WTC11 (cell line): ENCODE data around the gene NRXN3. TPM values are rescaled to one million over a fixed set of nuclear protein-coding genes. Genes with fewer than 3 reads are reported as not detected.
A peak's percentile ranks its signal among the peaks of the same experiment; 100 is the strongest.

ENCODE experiments used
- ATAC-seq: fragments of 200-7000 bp; cut with Tn5 transposase; 2 replicates; pipeline ENCODE4 v1.10.0; 2021; ENCODE audit warnings: mild to moderate bottlenecking, moderate library complexity
- CTCF ChIA-PET: fragments of 300-600 bp; sonication (Branson Sonifier 250); formaldehyde crosslinking; loops from one replicate; lab custom pipeline; 2021; ENCODE audit warnings: antibody characterized with exemption; lab: Charles Lee
- POLR2A ChIA-PET: fragments of 350-600 bp; sonication (Branson Sonifier 250); formaldehyde crosslinking; loops from one replicate; lab custom pipeline; 2021; ENCODE audit warnings: antibody characterized with exemption; lab: Charles Lee
- DNase-seq: peaks from one replicate; pipeline ENCODE4 v3.0.0; 2021; ENCODE audit warnings: low spot score
- H3K27ac Mint-ChIP-seq: 2 replicates; pipeline ENCODE4 v1.8.0; 2021; ENCODE audit warnings: mixed read lengths
- H3K27me3 Mint-ChIP-seq: 2 replicates; pipeline ENCODE4 v1.8.0; 2021; ENCODE audit warnings: low read depth, mild to moderate bottlenecking, moderate library complexity, mixed read lengths
- H3K36me3 Mint-ChIP-seq: 2 replicates; pipeline ENCODE4 v1.8.0; 2021; ENCODE audit warnings: mixed read lengths
- H3K4me1 Mint-ChIP-seq: 2 replicates; pipeline ENCODE4 v1.8.0; 2022; ENCODE audit warnings: mixed read lengths
- H3K4me3 Mint-ChIP-seq: 2 replicates; pipeline ENCODE4 v1.8.0; 2021; ENCODE audit warnings: mild to moderate bottlenecking, moderate library complexity, mixed read lengths
- H3K9me3 Mint-ChIP-seq: 2 replicates; pipeline ENCODE4 v1.8.0; 2021; ENCODE audit warnings: mixed read lengths
- CREB1 ChIP-seq: sonication (generic); formaldehyde crosslinking; IDR thresholded peaks from 2 replicates; pipeline ENCODE4 v1.8.0; 2023; ENCODE audit warnings: mild to moderate bottlenecking, missing genetic modification reagents
- CREM ChIP-seq: sonication (generic); formaldehyde crosslinking; IDR thresholded peaks from 2 replicates; pipeline ENCODE4 v1.8.1; 2022; ENCODE audit warnings: mild to moderate bottlenecking, missing genetic modification reagents, moderate library complexity
- E2F1 ChIP-seq: sonication (generic); formaldehyde crosslinking; IDR thresholded peaks from 2 replicates; pipeline ENCODE4 v1.8.0; 2022; ENCODE audit warnings: mild to moderate bottlenecking, missing genetic modification reagents
- E2F4 ChIP-seq: sonication (generic); formaldehyde crosslinking; IDR thresholded peaks from 2 replicates; pipeline ENCODE4 v1.8.1; 2022; ENCODE audit warnings: low read depth, mild to moderate bottlenecking, moderate library complexity, missing genetic modification reagents, borderline replicate concordance
- E2F5 ChIP-seq: sonication (generic); formaldehyde crosslinking; IDR thresholded peaks from 2 replicates; pipeline ENCODE4 v1.8.1; 2022; ENCODE audit warnings: mild to moderate bottlenecking, moderate library complexity, missing genetic modification reagents
- EMX1 ChIP-seq: fragments of 250-450 bp; sonication (Bioruptor Pico); IDR thresholded peaks from 2 replicates; pipeline ENCODE4 v1.8.0; 2021; ENCODE audit warnings: mild to moderate bottlenecking
- ETV6 ChIP-seq: sonication (generic); formaldehyde crosslinking; IDR thresholded peaks from 2 replicates; pipeline ENCODE4 v1.8.1; 2022; ENCODE audit warnings: mild to moderate bottlenecking, missing genetic modification reagents
- FOXJ3 ChIP-seq: sonication (generic); formaldehyde crosslinking; IDR thresholded peaks from 2 replicates; pipeline ENCODE4 v1.9.0; 2021; ENCODE audit warnings: missing genetic modification reagents, mild to moderate bottlenecking, borderline replicate concordance
- FOXP1 ChIP-seq: sonication (generic); formaldehyde crosslinking; IDR thresholded peaks from 2 replicates; pipeline ENCODE4 v1.8.0; 2022; ENCODE audit warnings: missing genetic modification reagents, mild to moderate bottlenecking, moderate library complexity, borderline replicate concordance
- GRHL2 ChIP-seq: fragments of 250-450 bp; sonication (Bioruptor Pico); IDR thresholded peaks from 2 replicates; pipeline ENCODE4 v1.8.0; 2022; ENCODE audit warnings: mild to moderate bottlenecking, moderate library complexity; ENCODE audit not compliant: insufficient replicate concordance, severe bottlenecking
- IRF1 ChIP-seq: sonication (generic); formaldehyde crosslinking; IDR thresholded peaks from 2 replicates; pipeline ENCODE4 v1.8.0; 2023; ENCODE audit warnings: missing genetic modification reagents
- JUN ChIP-seq: sonication (generic); formaldehyde crosslinking; IDR thresholded peaks from 2 replicates; pipeline ENCODE4 v1.8.0; 2023; ENCODE audit warnings: mild to moderate bottlenecking, missing genetic modification reagents
- MYBL2 ChIP-seq: sonication (generic); formaldehyde crosslinking; IDR thresholded peaks from 2 replicates; pipeline ENCODE4 v1.8.1; 2023; ENCODE audit warnings: mild to moderate bottlenecking, moderate library complexity, missing genetic modification reagents
- NFYB ChIP-seq: sonication (generic); formaldehyde crosslinking; conservative IDR thresholded peaks from 2 replicates; pipeline ENCODE4 v1.8.0; 2022; ENCODE audit warnings: low read depth, missing genetic modification reagents
- SOX15 ChIP-seq: fragments of 250-450 bp; sonication (Bioruptor Pico); IDR thresholded peaks from 2 replicates; pipeline ENCODE4 v1.9.0; 2021; ENCODE audit warnings: mild to moderate bottlenecking
- STAT6 ChIP-seq: sonication (generic); formaldehyde crosslinking; conservative IDR thresholded peaks from 2 replicates; pipeline ENCODE4 v1.8.1; 2023; ENCODE audit warnings: mild to moderate bottlenecking, low read depth, missing genetic modification reagents, moderate library complexity
- ZNF138 ChIP-seq: sonication (generic); formaldehyde crosslinking; conservative IDR thresholded peaks from 2 replicates; pipeline ENCODE4 v1.8.1; 2022; ENCODE audit warnings: mild to moderate bottlenecking, moderate library complexity, missing genetic modification reagents
- ZNF281 ChIP-seq: sonication (generic); formaldehyde crosslinking; IDR thresholded peaks from 2 replicates; pipeline ENCODE4 v1.8.0; 2023; ENCODE audit warnings: mild to moderate bottlenecking, missing genetic modification reagents
- ZNF396 ChIP-seq: fragments of 250-450 bp; sonication (Bioruptor Pico); IDR thresholded peaks from 2 replicates; pipeline ENCODE4 v1.8.0; 2021; ENCODE audit warnings: mild to moderate bottlenecking, moderate library complexity, borderline replicate concordance
- ZNF423 ChIP-seq: fragments of 250-450 bp; sonication (Bioruptor Pico); IDR thresholded peaks from 2 replicates; pipeline ENCODE4 v2.1.2; 2022; ENCODE audit warnings: mild to moderate bottlenecking, moderate library complexity
- ZNF532 ChIP-seq: fragments of 250-450 bp; sonication (Bioruptor Pico); IDR thresholded peaks from 2 replicates; pipeline ENCODE4 v1.9.0; 2021; ENCODE audit warnings: mild to moderate bottlenecking, borderline replicate concordance
- ZNF671 ChIP-seq: fragments of 250-450 bp; sonication (Bioruptor Pico); IDR thresholded peaks from 2 replicates; pipeline ENCODE4 v1.8.0; 2021; ENCODE audit warnings: mild to moderate bottlenecking
- total RNA-seq: library from RNA; stranded (reverse); gene quantifications from 3 replicates; pipeline ENCODE4 v1.2.3, GENCODE V29; 2021

Gene NRXN3
- total RNA-seq, 1 experiment from 2014 or later, result 3.0 TPM

- Mint-ChIP-seq H3K9me3 (no peaks in the 10 kb centered on the region), H3K4me1 (peaks cover 3% of the 10 kb centered on the region; the same call in 1 of the 2 replicates), H3K27me3 (peaks cover 5% of the 10 kb centered on the region; the same call in 1 of the 2 replicates), H3K4me3 (no peak overlapping the region), H3K27ac (no peak overlapping the region), H3K36me3 (no peaks in the 10 kb centered on the region)
- POLR2A ChIA-PET, result no interaction called here
- no peak for ATAC-seq
- no peak for TF ChIP-seq CREM (CRISPR knock-in tag)
- no peak for TF ChIP-seq E2F1
- TF ChIP-seq ZNF138 (CRISPR knock-in tag), result no peak
- no peak for TF ChIP-seq CREB1 (CRISPR knock-in tag)
- TF ChIP-seq MYBL2 (CRISPR knock-in tag), result no peak
- DNase-seq, result no peak
- CTCF ChIA-PET, result no interaction called here
Observed at GRCh38 chr14:78593949-78594348, 423.8 kb downstream of the NRXN3 start.

GRCh38 chr14:78595797-78596196 lies 425.6 kb downstream of the NRXN3 start:
- Mint-ChIP-seq H3K27me3 (peaks cover 9% of the 10 kb centered on the region; the same call in 1 of the 2 replicates), H3K9me3 (no peaks in the 10 kb centered on the region), H3K36me3 (no peaks in the 10 kb centered on the region), H3K4me1 (peaks cover 3% of the 10 kb centered on the region; the same call in 1 of the 2 replicates), H3K27ac (no peak overlapping the region), H3K4me3 (no peak overlapping the region)
- DNase-seq, result peak; percentile 33
- ChIA-PET CTCF (interaction anchor here (0.8 to 2.8 kb wide), 9 partner anchors 12 to 734 kb away, joined by 3 to 25 read pairs (median 3); no protein-coding TSS in a partner anchor), POLR2A (no interaction called here)
- ATAC-seq, result peak; percentile 55
- no peak for TF ChIP-seq STAT6 (CRISPR knock-in tag)
- no peak for TF ChIP-seq IRF1 (CRISPR knock-in tag)
- no peak for TF ChIP-seq GRHL2 (CRISPR knock-in tag)
- no peak for TF ChIP-seq ZNF396
- TF ChIP-seq ZNF671 (CRISPR knock-in tag), result no peak
- no peak for TF ChIP-seq E2F5 (CRISPR knock-in tag)
- TF ChIP-seq ETV6 (CRISPR knock-in tag), result no peak
- no peak for TF ChIP-seq EMX1
- no peak for TF ChIP-seq FOXJ3 (CRISPR knock-in tag)
- TF ChIP-seq JUN, result no peak
- no peak for TF ChIP-seq NFYB
- no peak for TF ChIP-seq ZNF423
- no peak for TF ChIP-seq ZNF281 (CRISPR knock-in tag)
- TF ChIP-seq SOX15 (CRISPR knock-in tag), result no peak
- TF ChIP-seq E2F4, result no peak
- TF ChIP-seq FOXP1 (CRISPR knock-in tag), result no peak
- TF ChIP-seq ZNF532 (CRISPR knock-in tag), result no peak
